H4 (cell line): ENCODE data around the gene WWOX. TPM values are rescaled to one million over a fixed set of nuclear protein-coding genes. Genes with fewer than 3 reads are reported as not detected.
"Not testable (repeated sequence)": the region's sequence is repeated elsewhere in the genome, so short reads cannot be mapped to it uniquely, and the experiment has no call there.

Experiments
- DNase-seq: peaks from one replicate; pipeline ENCODE4 v3.0.0-alpha.2; 2015; ENCODE audit warnings: low spot score
- total RNA-seq: library from RNA; depleted of rRNA; stranded (reverse); fragments of >200 nt; shearing (Covaris generic); gene quantifications from 2 replicates; pipeline ENCODE4 v1.2.3, GENCODE V29; 2014; rRNA removed

The WWOX gene
- total RNA-seq: 23.0 and 25.4 TPM in 2 replicates

DNA sequence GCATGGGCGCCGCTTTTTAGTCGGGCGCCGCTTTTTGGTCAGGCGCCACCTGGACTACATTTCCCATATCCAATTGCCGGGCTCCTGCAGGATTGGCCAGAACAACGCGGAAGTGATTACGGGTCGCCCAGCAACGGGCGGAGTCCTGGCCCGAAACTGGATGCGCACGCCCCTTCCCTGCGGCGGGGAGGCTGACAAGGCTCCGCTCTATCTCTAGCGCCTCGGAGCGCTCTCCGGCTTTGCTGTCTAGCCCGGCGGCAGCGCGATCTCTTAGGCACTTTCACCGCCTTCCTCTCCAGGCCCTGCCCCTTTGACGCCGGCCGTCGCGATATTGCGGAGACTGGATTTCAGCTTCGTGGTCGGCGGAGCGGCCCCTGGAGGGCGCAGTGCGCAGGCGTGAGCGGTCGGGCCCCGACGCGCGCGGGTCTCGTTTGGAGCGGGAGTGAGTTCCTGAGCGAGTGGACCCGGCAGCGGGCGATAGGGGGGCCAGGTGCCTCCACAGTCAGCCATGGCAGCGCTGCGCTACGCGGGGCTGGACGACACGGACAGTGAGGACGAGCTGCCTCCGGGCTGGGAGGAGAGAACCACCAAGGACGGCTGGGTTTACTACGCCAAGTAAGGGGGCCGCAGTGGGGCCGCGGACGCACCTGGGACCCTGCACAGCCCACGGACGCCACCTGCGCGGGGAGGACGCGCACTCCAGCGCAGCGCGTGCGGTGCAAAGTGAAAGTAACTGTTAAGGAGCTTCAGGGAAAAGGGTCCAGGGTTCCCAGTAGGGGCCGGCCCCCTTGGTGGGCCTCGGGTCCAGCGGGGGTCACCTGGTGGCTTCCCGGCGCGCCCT is at the start of gene WWOX:
WWOX (plus strand) TSS at position 384 of the 841 bp plus-strand sequence.
- peak; percentile 98 for DNase-seq

DNA sequence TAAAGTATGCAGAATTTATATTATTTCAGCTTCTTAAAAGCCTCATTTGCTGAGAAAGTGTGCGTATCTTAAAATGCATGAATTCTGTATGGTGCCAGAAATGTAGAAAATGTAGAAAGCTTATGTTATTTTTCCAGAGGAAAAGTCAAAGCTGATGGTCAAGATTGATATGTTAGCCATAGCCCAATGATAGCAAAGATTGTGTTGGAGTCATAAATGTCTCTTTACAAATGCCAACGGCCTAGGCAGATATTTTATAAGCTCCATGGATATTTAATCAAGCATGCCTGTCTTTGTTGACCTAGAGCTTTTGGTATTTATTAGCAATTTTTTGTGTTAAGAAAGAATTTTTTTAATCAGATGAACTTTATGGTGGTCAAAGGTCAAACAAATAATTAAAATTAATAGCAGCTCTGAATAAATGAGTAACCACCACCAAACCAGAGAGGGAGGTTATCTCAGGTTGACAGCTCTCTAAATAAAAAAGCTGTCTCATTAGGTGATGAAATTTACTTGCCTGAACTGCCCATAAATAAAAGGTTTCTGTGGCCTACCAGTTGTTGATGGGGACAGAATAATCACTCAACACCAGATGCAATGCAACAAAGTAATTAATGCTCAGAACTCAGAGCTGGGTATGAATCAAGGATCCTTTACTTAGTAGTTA is 48.6 kb upstream of the WWOX start:
- no peak for DNase-seq

DNA sequence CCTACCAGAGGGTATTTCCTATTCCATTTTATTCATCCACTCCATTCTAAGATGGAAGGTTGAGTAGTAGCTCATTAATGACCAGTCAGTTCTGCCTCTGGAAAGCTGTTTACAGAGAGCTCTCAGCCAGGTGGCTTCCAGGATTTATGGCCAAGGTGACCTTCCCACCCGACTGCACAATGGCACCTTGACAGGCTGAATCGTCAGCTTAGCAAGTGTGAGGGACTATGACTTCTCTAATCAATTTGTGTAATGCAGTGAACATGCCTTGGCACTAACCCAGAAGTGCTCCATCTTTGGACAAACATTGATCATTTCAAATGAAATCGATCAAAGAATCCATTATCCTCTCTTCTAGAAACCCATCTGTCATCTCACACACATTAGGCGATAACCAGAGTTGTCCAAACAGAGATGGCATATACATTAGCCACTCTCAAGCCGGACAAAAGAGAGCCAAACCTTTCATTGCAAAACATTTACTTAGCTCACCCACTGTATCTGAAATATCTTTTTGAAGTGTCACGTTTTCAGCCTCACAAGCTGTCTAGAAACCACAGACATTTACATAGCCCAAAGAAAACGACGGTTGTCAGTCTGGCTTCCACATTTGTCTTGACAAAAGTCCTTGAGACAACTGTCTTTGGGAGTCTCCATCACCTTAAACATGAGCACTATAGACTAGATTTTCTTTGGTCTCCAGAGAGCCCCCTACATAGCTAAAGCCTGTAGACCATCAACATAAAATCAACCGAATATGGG is 41.5 kb upstream of the WWOX start:
- DNase-seq: no peak

DNA sequence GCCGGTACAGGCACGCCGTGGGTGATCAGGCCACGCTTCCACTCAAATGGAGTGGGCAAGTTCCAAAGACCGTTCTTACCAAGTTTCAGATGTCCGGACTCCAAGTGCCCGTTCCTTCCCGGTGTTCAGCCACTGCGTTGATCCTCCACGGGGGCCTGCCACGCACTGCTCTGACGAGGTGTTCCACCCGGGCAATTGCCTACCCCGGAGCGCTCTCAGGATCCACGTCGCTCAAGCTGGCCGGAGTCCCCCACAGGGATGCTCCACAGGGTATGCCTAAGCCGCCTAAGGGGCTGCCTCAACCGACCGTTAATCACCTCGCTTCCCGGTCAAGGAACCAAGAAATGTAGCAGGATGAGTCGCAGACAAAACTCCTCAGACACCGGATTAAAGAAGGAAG is 39.6 kb upstream of the WWOX start:
- not testable (repeated sequence) for DNase-seq

DNA sequence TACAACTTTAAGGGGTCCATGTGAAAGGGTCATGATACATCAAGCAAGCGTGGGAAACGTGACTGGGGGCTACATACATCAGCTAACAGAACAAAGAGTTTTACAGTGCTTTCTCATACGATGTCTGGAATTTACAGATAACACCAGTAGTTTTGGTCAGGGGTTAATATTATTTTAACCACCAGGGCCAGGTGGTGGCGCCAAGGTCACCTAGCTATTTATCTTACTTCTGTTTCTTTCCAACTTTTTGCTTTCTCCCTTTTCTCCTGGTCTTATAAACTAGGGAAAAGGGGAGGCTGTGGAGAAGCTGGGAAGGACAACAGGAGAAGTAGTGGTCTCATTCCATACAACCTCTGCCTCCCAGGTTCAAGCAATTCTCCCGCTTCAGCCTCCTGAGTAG is 39.2 kb upstream of the WWOX start:
- no peak for DNase-seq

DNA sequence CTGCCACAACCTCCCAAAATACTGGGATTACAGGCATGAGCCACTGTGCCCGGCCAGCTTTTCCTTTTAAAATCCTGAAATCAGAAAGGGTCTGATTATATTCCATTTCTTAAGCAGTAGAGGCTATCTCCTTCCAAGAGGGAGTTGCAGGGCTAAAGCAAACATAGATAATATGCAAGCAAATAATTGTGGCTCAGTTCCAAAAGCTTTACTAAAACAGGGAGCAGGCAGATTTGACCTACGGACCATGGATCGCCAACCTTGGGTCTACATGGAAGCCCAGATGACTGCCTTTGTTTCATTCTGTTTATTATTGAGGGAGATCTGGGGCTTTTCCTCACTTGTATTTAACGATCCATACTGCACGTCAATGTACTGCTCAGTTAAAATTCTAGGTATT is 38.6 kb upstream of the WWOX start:
- DNase-seq: no peak

DNA sequence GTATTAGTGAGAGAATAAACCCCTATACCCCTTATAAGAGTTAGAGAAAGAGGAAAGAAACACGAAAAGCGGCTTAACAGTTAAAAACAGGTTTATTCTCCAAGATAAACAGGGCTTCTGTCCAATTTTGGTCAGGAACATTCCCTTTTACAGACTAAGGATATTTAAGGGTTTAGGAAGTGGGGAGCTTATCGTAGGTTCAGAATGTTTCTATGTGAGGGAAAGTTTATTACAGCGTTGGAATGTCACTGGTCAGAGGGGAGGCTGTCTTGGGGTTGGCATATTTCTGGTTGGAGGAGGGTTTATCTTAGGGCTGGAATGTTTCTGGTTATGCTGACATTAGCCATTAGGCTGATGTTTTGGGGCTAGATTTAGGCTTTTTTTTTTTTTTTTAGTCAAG is 34.1 kb upstream of the WWOX start:
- DNase-seq: peak; percentile 59

DNA sequence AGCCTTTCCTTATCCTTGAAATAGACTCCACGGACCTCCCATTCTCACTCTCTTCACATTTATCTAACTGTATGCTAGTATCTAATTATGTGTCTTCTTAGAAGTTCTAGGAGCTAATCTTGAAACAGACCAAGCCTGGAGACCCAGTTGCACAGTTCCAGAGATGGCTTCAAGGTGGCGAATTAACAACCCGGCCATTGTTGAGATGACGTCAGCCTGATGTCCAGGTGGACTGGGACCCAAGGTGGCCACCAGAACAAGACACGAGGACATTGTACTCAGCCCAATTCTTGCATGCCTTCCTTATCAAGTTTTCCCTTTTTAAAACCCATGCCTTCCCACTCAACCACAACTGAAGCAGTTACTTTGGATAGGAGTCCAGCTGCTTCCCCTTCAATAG is 29.5 kb upstream of the WWOX start:
- no peak for DNase-seq

DNA sequence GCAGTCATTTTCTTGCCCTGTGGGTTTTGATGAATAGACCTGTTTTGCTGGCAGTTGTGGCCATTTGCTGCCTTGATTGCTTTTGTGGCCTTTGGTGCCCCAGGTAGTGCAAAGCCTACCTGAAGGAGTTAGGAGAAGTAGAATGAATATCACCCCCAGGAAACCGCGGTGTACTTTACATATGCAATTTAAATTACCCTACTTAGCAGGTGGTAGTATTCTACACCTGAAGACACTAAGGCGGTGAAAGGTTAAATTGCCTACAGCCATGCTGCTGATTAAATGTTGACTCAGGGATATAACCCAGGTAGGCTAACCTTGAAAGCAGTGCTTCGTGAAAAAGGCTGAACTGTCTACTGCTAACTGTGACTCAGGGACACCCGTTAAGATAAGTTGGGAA is 27.2 kb upstream of the WWOX start:
- no peak for DNase-seq

DNA sequence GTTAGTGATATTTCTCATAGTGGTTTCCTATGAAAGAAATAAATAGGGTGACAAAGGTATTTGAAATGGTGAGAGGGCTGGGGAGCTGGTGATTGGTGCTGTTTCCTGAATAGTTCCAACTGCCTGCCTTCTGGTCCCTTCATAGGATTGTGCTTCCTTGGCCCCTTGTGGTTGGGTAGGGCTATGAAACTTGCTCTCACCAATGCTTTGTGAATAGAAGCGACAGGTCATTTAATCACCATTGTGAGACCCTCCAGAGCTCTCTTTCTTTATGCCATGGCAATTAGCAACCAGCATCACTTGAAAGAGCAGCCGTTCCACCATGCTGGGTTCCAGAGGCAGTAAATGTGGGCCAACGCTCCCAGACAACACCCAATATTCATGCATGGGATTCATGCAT is 23.7 kb upstream of the WWOX start:
- no peak for DNase-seq

DNA sequence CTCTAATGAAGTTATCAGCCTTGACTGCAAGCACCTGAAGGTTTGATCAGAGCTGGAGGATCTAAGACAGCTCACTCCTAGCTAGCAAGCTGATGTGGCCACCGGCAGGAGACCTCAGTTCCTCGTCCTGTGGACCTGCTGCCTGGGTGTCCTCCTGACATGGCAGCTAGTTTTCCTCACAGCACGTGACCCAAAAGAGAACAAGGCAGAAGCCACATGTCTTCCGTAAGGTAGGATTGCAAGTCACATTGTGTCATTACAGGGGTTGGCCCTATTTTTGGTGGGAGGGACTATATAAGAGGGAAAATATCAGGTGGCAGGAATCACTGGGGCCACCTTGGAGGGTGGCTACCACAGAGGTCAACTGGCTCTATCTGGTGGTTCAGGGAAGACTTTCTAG is 18.1 kb upstream of the WWOX start:
- no peak for DNase-seq

DNA sequence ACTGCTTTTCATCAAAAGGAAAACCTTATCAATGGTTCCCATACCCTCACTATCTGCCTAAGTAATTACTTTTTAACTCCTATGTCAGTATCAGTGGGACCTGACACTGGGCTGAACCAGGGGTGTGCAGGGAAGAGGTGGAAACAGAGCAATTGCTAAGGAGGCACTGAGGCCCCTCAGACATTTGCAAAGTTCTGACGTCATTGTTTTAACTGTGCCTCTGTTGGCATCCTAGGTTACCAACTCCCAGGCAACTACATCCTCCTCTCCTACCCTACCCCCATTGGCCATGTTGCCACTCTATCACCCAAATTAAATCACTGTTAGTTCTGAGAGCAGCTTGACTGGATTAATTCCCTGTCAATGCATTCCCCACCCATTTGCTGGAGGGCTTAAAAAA is 8.0 kb upstream of the WWOX start:
- no peak for DNase-seq

DNA sequence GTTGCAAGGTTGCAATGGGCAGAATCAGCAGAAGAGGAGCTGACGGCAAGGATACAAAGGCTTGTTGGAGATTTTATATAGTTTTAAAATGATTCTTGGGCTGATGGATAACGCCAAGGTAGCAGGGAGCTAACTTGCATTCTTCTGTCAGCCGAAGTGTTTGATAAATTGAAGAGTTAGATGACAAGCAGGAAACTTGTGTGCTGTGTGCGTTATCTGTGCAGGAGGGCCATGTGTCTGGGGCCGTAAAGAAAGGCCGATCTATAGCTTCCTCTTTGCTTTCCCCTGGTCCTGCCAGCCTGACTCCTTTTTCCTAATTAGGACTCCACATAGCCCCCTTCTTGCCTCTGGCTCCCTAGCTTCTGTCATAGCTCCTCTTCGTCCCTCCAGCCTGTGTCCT is 6.7 kb upstream of the WWOX start:
- no peak for DNase-seq

DNA sequence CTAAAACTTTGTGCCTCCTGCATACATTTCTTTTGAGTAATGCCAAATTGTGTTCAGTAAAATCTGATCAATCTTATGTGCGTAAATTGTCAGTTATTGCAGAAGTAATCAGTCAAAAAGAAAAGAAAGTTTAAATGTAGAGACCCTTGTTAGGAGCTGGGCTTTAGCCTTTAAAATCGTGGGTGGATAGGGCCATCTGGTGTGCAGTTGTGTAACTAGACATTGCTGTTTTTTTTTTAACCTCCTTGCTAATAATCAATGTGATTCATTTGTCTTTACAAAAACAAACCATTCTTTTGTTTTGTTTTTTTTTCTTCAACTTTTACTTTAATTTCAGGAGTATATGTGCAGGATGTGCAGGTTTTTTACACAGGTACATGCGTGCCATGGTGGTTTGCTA is 5.3 kb upstream of the WWOX start:
- no peak for DNase-seq

DNA sequence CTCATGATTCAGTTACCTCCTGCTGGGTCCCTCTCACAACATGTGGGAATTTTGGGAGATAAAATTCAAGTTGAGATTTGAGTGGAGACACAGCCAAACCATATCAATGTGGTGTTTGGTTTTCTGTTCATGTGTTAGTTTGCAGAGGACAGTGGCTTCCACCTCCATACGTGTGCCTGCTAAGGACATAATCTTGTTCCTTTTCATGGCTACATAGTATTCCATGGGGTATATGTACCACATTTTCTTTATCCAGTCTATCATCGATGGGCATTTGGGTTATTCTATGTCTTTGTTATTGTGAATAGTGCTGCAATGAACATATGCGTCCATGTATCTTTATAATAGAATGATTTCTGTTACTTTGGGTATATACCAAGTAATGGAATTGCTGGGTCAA is 4.5 kb upstream of the WWOX start:
- DNase-seq: no peak

DNA sequence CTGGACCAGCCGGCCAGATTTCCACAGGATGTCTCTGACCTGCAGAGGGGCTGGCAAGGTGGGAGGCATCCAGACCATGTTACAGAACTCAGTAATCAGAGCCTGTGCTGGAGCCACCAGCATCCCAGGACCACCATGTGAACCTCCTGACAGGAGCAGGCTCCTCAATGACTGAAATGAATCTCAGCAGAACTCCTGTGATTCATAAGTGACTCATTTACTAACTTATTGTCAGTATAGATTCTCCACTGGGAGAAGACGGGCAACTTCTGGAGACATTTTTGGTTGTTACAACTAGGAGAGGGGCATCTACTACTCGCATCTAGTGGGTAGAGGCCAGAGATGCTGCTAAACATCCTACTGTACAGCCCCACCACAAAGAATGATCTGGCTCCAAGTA is 3.1 kb upstream of the WWOX start:
- no peak for DNase-seq

DNA sequence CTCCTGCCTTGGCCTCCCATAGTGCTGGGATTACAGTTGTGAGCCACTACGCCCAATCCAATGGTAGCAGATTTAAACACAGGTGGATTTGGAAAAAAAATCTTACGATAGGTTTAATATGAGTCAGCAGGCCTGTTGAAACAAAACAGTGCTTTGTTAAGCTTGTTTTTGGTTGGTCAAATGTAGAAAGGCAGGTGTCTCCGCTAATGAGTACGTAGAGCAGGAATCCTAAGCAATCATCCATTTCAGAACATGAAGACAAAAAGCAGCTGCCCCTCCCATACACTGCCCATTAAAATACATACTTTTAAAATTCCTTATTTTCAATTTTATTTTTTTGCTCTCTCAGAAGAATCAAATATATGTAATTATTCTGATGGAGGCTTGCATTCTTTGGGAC is 1.9 kb upstream of the WWOX start:
- no peak for DNase-seq

DNA sequence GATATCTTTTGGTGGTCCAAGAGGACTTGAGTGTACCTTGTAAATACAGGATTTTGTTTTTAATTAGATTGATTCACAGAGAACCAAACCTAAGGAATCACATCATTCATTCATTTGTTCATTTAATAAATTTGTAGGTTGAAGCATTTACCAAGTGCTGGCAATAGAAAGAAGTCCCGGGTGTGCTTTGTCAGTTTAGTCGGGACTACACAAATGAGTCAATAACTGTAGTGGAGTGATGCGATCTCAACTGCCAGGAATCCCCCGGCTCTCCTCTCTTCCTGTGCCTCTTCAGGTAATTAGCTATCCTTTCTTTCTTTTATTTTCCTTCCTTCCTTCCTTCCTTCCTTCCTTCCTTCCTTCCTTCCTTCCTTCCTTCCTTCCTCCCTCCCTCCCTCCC is 1.4 kb upstream of the WWOX start:
- no peak for DNase-seq

DNA sequence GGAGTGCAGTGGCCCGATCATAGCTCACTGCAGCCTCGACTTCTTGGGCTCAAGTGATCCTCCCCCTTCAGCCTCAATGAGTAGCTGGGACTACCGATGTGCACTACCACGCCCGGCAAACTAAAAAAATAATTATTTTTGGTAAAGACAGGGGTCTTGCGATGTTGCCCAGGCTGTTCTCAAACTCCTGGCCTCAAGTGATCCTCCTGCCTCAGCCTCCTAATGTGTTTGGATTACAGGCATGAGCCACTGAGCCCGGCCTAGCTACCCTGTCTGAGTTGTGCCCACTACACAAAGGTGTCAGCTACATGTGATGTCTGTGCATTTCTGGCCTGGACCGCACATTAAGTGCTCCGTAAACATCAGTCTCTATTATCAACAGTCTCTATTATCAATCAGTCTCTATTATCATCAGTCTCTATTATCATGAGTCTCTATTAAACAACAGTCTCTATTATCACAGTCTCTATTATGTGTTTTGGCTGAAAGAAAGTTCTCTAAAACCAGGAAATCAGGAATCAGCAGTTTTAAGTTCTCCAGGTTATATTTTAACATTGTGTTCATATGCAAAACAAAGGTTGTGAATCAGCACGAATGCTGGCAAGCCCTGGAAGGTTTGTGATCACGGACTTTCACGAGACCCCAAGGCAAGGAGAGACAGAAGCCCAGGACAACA is 721 bp upstream of the WWOX start:
- DNase-seq: no peak

DNA sequence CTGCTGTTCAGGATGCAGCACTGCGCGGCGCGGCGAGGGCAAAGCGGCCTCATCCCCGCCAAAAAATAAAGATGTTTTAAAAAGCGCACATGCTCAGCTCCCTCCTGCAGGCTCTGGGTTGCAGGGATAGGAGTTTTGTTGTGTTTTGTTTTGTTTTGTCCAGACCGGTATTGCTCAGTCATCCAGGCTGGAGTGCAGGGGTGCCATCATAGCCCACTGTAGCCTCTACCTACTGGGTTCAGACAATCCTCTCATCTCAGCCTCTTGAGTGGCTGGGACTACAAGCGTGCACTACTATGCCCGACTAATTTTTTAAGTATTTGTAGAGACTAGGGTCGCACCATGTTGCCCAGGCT is 636 bp downstream of the WWOX start:
- DNase-seq: no peak

DNA sequence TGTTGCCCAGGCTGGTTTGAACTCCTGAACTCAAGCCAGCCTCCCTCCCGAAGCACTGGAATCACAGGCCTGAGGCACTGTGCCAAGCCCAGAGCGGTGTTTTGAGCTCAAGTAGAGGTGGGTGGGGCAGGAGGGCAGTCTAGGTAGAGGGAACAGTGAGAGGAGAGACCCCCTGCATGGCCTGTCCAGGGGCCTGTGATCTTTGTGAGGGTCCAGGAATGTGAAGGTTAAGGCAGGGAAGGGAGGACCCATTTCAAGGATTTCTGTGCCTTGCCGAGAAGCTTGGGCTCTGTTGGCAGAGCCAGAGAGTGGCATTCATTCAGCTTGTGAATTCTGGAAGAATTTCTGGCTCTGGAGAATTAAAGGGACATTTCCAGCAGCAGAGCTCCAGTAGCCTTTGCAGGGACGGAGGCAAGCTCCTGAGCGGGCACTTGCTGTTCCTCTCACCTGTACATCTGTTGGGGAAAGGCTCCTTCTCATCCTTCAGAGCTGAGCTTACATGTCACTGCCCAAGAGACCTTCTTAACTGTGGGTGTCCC is 2.7 kb downstream of the WWOX start:
- no peak for DNase-seq

DNA sequence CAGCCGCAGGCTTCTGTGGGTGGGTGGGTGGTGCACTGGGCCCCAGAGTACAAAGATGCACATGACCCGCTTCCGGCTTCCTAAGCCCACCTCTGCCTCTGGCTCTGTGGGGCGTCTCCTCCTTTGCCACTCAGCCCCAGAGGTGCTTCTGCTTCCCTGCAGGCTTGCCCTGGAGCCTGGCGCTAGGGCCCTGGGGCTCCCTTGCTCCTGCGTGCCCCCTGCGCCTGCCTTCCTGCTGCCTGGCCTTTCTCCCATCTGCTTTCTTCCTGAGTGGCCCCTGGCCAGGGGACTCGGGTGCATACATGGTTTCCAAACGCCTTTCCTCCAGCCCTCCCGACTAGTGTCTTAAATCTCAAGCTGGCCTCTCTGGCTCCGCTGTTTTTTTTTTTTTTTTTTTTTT is 3.4 kb downstream of the WWOX start:
- no peak for DNase-seq
